Lower lobe of right lung (tissue), 2 donors: ENCODE results near the gene NEK1. TPM values are rescaled to one million over a fixed set of nuclear protein-coding genes. Genes with fewer than 3 reads are reported as not detected.
"Not testable (repeated sequence)": the region's sequence is repeated elsewhere in the genome, so short reads cannot be mapped to it uniquely, and the experiment has no call there.

Source experiments
- ATAC-seq, 2 donors: fragments of 200-7000 bp; cut with Tn5 transposase; one replicate each; pipeline ENCODE4 v1.9.1; 2020 to 2022; ENCODE audit warnings: mild to moderate bottlenecking in 2 of 2, moderate library complexity in 2 of 2
- DNase-seq: peaks from one replicate; pipeline ENCODE4 v3.0.0-alpha.2; 2020
- H3K27ac ChIP-seq: fragments of 200-600 bp; one replicate; pipeline ENCODE4 v1.8.0; 2022
- H3K27me3 ChIP-seq: fragments of 200-600 bp; one replicate; pipeline ENCODE4 v1.8.0; 2022; ENCODE audit warnings: low read depth
- H3K36me3 ChIP-seq: fragments of 200-600 bp; one replicate; pipeline ENCODE4 v1.8.0; 2022; ENCODE audit warnings: mild to moderate bottlenecking
- H3K4me1 ChIP-seq: fragments of 200-600 bp; one replicate; pipeline ENCODE4 v1.8.0; 2022
- H3K4me3 ChIP-seq: fragments of 200-600 bp; one replicate; pipeline ENCODE4 v1.8.0; 2022; ENCODE audit warnings: mild to moderate bottlenecking
- H3K9me3 ChIP-seq: fragments of 200-600 bp; one replicate; pipeline ENCODE4 v1.8.0; 2022
- intact Hi-C: fragments of 100-400 bp; cut with DNase I; formaldehyde crosslinking; loops from one replicate; pipeline ENCODE4 v1.11.0; 2022
- total RNA-seq: library from RNA; stranded (reverse); fragmentation: NEBNext Ultra II Directional; extraction: Animal tissue kit (Norgen Biotek cat#: 25700); gene quantifications from one replicate; pipeline ENCODE4 v1.2.1, GENCODE V29; 2021
- TF ChIP-seq, protein P1 (sequence below): fragments of 200-600 bp; IDR thresholded peaks from one replicate; pipeline ENCODE4 v1.8.0; 2022; ENCODE audit warnings: antibody characterized with exemption, mild to moderate bottlenecking
- donor health status: DM: no; HTN: yes; CAD: no; lungs with severe emphysema.

NEK1 gene
- total RNA-seq, 1 donor from 2014 or later = 12.1 TPM

DNA sequence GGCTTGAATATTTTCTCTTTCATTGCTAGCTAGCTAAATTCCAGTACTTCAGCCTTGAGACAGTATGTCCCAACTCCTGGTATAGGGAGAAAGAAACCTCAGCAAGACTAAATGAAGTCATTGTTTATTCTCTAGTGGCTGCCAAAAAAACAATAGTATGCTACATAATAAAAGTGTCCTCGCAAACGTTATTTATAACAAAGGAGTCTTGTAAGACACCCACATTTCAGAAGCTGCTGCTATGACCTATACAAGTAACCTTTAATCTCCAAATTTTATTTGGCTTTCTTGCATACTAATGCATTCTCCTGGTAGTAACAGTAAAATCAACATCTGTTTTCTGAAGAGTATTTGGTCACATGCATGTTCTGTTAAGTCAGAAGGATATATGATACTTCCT lies 28.8 kb downstream of the NEK1 start:
- ATAC-seq (no peak), DNase-seq (no peak)
- TF ChIP-seq, protein P1, sequence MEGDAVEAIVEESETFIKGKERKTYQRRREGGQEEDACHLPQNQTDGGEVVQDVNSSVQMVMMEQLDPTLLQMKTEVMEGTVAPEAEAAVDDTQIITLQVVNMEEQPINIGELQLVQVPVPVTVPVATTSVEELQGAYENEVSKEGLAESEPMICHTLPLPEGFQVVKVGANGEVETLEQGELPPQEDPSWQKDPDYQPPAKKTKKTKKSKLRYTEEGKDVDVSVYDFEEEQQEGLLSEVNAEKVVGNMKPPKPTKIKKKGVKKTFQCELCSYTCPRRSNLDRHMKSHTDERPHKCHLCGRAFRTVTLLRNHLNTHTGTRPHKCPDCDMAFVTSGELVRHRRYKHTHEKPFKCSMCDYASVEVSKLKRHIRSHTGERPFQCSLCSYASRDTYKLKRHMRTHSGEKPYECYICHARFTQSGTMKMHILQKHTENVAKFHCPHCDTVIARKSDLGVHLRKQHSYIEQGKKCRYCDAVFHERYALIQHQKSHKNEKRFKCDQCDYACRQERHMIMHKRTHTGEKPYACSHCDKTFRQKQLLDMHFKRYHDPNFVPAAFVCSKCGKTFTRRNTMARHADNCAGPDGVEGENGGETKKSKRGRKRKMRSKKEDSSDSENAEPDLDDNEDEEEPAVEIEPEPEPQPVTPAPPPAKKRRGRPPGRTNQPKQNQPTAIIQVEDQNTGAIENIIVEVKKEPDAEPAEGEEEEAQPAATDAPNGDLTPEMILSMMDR = no peak
- Histone ChIP-seq H3K4me1 (no peaks in the 10 kb centered on the region), H3K27me3 (no peaks in the 10 kb centered on the region), H3K9me3 (no peaks in the 10 kb centered on the region), H3K27ac (no peak overlapping the region), H3K36me3 (peaks cover 48% of the 10 kb centered on the region), H3K4me3 (no peak overlapping the region)
- intact Hi-C loops = no loop called here

DNA sequence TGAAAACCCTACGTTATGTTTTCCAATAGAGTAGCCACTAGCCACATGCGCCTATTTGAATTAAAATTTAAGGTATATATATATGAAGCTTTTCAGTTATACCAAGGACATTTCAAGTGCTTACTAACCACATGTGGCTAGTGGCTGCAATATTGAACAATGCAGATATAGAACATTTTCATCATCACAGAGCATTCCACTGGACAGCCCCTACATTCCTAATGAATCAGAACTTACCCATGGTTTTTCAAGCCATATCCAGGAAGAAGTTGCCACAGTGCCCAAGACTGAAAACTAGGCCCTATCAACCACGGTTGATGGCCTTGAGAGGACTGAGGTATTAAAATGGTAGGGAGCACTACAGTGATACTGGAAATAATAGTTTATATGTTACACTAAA lies 29.7 kb downstream of the NEK1 start:
- H3K4me1 ChIP-seq = no peaks in the 10 kb centered on the region
- no peaks in the 10 kb centered on the region for H3K9me3 ChIP-seq
- no peak for ATAC-seq
- H3K27ac ChIP-seq = no peak overlapping the region
- H3K4me3 ChIP-seq = no peak overlapping the region
- no peaks in the 10 kb centered on the region for H3K27me3 ChIP-seq
- intact Hi-C loops = no loop called here
- TF ChIP-seq, protein P1 = no peak
- DNase-seq = no peak
- H3K36me3 ChIP-seq = peaks cover 40% of the 10 kb centered on the region

DNA sequence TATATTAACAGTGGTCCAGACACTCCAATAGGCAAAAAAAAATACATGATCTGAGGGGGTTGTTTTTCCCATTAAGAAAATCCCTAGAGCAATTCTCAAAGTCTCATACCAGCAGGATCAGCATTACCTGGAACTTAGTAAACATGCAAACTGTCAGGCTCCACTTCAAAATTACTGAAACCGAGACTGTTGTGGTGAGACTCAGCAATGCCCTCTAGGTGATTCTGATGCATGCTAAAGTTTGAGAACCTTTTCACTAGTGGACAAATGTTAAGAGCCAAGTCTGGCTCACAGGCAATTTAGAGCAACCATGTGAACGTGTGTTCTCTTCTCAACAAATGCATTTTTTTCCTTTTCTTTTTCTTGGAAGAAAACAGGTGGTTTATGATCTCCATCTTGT lies 30.2 kb downstream of the NEK1 start:
- intact Hi-C loops = no loop called here
- no peak overlapping the region for H3K27ac ChIP-seq
- no peaks in the 10 kb centered on the region for H3K9me3 ChIP-seq
- DNase-seq (no peak), ATAC-seq (no peak)
- peaks cover 40% of the 10 kb centered on the region for H3K36me3 ChIP-seq
- no peaks in the 10 kb centered on the region for H3K27me3 ChIP-seq
- no peak overlapping the region for H3K4me3 ChIP-seq
- TF ChIP-seq, protein P1 = no peak
- H3K4me1 ChIP-seq = no peaks in the 10 kb centered on the region

DNA sequence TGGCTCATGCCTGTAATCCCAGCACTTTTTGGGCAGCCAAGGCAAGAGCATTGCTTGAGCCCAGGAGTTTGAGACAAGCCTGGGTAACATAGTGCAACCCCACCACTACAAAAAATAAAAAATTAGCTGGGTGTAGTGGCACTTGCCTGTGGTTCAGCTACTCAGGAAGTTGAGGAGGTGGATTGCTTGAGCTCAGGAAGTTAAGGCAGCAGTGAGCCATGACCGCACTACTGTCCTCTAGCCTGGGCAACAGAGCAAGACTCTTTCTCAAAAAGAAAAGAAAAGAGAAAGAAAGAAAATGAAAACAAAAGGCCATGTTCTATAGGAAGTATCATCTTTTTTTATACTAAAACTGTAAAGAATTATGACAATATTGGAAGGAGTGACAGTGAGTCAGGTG lies 38.5 kb downstream of the NEK1 start:
- intact Hi-C loops = no loop called here
- Histone ChIP-seq H3K27me3 (no peaks in the 10 kb centered on the region), H3K4me3 (no peak overlapping the region), H3K36me3 (peaks cover 32% of the 10 kb centered on the region), H3K9me3 (no peaks in the 10 kb centered on the region), H3K27ac (no peak overlapping the region), H3K4me1 (no peaks in the 10 kb centered on the region)
- no peak for DNase-seq
- ATAC-seq = no peak
- TF ChIP-seq, protein P1 = no peak

DNA sequence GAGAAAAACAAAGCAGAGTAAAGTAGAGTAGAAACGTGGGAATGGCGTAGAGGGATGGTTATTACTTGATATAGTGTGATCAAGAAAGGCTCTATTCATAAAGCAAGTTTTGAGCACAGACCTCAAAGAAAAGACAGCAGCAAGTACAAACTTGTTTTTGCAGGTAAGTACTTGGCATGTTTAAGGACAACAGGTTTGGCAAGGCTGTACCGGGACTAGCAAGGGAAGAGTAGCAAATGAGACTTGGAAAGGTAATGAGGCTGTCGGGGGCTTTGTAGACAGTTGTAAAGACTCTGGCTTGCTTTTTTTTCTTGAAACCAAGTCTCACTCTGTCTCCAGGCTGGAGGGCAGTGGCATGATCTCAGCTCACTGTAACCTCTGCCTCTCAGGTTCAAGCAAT lies 40.9 kb downstream of the NEK1 start:
- TF ChIP-seq, protein P1 = no peak
- H3K9me3 ChIP-seq = no peaks in the 10 kb centered on the region
- peaks cover 27% of the 10 kb centered on the region for H3K36me3 ChIP-seq
- intact Hi-C loops = no loop called here
- H3K4me3 ChIP-seq = no peak overlapping the region
- DNase-seq (no peak), ATAC-seq (no peak)
- H3K27ac ChIP-seq = no peak overlapping the region
- no peaks in the 10 kb centered on the region for H3K27me3 ChIP-seq
- H3K4me1 ChIP-seq = no peaks in the 10 kb centered on the region

DNA sequence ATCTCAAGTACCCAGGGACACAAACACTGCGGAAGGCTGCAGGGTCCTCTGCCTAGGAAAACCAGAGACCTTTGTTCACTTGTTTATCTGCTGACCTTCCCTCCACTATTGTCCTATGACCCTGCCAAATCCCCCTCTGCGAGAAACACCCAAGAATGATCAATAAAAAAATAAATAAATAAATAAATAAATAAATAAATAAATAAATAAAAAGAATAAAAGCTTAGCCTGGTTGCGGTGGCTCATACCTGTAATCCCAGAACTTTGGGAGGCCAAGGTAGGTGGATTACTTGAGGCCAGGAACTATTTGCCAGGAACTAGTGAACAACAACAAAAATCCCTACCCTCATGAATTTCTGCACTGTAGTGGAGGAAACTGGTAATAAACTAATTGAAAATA lies 41.4 kb downstream of the NEK1 start:
- H3K27ac ChIP-seq, intact Hi-C loops, H3K4me3 ChIP-seq, H3K4me1 ChIP-seq, DNase-seq, H3K9me3 ChIP-seq, H3K27me3 ChIP-seq, ATAC-seq: not testable (repeated sequence)
- H3K36me3 ChIP-seq = peaks cover 23% of the 10 kb centered on the region

DNA sequence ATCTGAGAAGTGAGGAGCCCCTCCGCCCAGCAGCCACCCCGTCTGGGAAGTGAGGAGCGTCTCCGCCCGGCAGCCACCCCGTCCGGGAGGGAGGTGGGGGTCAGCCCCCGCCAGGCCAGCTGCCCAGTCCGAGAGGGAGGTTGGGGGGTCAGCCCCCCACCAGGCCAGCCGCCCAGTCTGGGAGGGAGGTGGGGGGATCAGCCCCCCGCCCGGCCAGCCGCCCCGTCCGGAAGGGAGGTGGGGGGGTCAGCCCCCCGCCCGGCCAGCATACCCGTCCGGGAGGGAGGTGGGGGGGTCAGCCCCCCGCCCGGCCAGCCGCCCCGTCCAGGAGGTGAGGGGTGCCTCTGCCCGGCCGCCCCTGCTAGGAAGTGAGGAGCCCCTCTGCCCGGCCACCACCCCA lies 42.1 kb downstream of the NEK1 start:
- H3K4me3 ChIP-seq, DNase-seq, ATAC-seq, H3K27me3 ChIP-seq, intact Hi-C loops, H3K9me3 ChIP-seq, H3K4me1 ChIP-seq, H3K27ac ChIP-seq: not testable (repeated sequence)
- H3K36me3 ChIP-seq = peaks cover 15% of the 10 kb centered on the region

DNA sequence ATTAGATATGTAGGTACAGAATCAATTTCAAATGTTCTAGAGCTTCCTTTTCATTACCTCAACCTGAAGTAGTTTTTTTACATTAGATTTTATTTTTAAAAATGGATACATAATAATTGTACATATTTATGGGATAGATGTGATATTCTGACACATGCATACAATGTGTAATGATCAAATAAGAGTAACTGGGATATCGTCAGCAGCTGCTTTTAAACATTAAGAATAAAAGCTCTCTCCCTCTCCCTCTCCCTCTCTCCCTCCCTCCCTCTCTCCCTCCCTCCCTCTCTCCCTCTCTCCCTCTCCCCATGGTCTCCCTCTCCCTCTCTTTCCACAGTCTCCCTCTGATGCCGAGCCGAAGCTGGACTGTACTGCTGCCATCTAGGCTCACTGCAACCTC lies 43.2 kb downstream of the NEK1 start:
- H3K27ac ChIP-seq, ATAC-seq, H3K27me3 ChIP-seq, H3K4me1 ChIP-seq, H3K4me3 ChIP-seq, H3K36me3 ChIP-seq, DNase-seq, H3K9me3 ChIP-seq, intact Hi-C loops: not testable (repeated sequence)
